Transverse colon (tissue), 4 donors: ENCODE data around the gene CDH12.

ENCODE experiments used
- EP300 ChIP-seq: sonication (generic); formaldehyde crosslinking; IDR thresholded peaks from one replicate; pipeline ENCODE4 v1.6.1; 2017; ENCODE audit warnings: antibody characterized with exemption, low read depth
- POLR2A ChIP-seq: fragments of 450-650 bp; IDR thresholded peaks from one replicate; pipeline ENCODE4 v1.6.1; 2016; ENCODE audit warnings: antibody characterized with exemption, mild to moderate bottlenecking, moderate library complexity
- POLR2AphosphoS5 ChIP-seq, 3 donors: sonication (generic); formaldehyde crosslinking; IDR thresholded peaks; one replicate each; pipeline ENCODE4 v1.6.1; 2016; ENCODE audit warnings: antibody characterized with exemption in 3 of 3
- TF ChIP-seq, protein P1 (sequence below), 5 experiments: fragments of 200-600 bp in 3 of 5; fragments of 450-650 bp in 2 of 5; sonication (generic) in 3 of 5; IDR thresholded peaks; 1 replicate in 2 of 5; 2 replicates in 3 of 5; pipeline ENCODE4 v1.5.1; 2016 to 2017; ENCODE audit warnings: antibody characterized with exemption in 5 of 5, inconsistent platforms in 3 of 5, mild to moderate bottlenecking in 2 of 5, moderate library complexity in 1 of 5

DNA sequence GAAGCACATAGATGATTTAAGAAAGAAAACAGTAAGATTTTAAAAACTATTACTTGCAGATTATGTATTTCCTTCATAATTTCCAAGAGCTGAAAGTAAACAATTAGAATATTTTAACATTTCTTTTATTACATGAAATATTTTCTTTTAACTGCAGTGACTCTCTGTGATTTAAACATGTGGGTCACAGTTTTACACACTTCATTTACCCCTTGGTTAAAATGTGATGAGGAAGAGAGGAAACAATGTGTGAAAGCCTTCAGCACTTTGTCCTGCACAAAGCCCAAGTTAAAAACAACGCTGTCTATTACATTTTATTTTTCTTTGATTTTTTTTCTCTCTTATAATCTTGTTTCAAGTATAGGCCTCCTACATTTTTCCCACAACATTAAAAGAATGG lies 801.3 kb downstream of the CDH12 start:
- TF ChIP-seq, protein P1, sequence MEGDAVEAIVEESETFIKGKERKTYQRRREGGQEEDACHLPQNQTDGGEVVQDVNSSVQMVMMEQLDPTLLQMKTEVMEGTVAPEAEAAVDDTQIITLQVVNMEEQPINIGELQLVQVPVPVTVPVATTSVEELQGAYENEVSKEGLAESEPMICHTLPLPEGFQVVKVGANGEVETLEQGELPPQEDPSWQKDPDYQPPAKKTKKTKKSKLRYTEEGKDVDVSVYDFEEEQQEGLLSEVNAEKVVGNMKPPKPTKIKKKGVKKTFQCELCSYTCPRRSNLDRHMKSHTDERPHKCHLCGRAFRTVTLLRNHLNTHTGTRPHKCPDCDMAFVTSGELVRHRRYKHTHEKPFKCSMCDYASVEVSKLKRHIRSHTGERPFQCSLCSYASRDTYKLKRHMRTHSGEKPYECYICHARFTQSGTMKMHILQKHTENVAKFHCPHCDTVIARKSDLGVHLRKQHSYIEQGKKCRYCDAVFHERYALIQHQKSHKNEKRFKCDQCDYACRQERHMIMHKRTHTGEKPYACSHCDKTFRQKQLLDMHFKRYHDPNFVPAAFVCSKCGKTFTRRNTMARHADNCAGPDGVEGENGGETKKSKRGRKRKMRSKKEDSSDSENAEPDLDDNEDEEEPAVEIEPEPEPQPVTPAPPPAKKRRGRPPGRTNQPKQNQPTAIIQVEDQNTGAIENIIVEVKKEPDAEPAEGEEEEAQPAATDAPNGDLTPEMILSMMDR (IDR thresholded peaks at IDR 0.05), result no peak
- TF ChIP-seq POLR2AphosphoS5 (IDR thresholded peaks at IDR 0.05) (no peak), POLR2A (no peak), EP300 (no peak)
